Cardiac fibroblast (primary cell): Measurements from ENCODE around the gene VKORC1.

Experiments used
- DNase-seq, 2 donors: peaks; one replicate each; pipeline versions ENCODE4 v3.0.0 to v3.0.0-alpha.2; 2010; ENCODE audit warnings: low read depth in 2 of 2
- H3K4me3 ChIP-seq, 2 donors: replicated peaks in 1 of 2; 1 replicate in 1 of 2; 2 replicates in 1 of 2; pipeline ENCODE4 v1.5.1; 2011; ENCODE audit warnings: low read depth in 2 of 2, low read length in 2 of 2, mild to moderate bottlenecking in 2 of 2, moderate library complexity in 1 of 2
- TF ChIP-seq, protein P1 (sequence below): IDR thresholded peaks from one replicate; pipeline ENCODE4 v1.5.1; 2011; ENCODE audit warnings: low read depth, mild to moderate bottlenecking, low read length, inconsistent platforms

Gene VKORC1

GRCh38 chr16:31072540-31073141 is 22.0 kb downstream of the VKORC1 start:
- DNase-seq: peak; percentile 43 to 71
- TF ChIP-seq, protein P1, sequence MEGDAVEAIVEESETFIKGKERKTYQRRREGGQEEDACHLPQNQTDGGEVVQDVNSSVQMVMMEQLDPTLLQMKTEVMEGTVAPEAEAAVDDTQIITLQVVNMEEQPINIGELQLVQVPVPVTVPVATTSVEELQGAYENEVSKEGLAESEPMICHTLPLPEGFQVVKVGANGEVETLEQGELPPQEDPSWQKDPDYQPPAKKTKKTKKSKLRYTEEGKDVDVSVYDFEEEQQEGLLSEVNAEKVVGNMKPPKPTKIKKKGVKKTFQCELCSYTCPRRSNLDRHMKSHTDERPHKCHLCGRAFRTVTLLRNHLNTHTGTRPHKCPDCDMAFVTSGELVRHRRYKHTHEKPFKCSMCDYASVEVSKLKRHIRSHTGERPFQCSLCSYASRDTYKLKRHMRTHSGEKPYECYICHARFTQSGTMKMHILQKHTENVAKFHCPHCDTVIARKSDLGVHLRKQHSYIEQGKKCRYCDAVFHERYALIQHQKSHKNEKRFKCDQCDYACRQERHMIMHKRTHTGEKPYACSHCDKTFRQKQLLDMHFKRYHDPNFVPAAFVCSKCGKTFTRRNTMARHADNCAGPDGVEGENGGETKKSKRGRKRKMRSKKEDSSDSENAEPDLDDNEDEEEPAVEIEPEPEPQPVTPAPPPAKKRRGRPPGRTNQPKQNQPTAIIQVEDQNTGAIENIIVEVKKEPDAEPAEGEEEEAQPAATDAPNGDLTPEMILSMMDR: no peak
- peak overlapping the region; percentile 92 to 97 for H3K4me3 ChIP-seq

GRCh38 chr16:31071861-31072260 is 22.7 kb downstream of the VKORC1 start:
- peak overlapping the region; percentile 92 to 97 for H3K4me3 ChIP-seq
- TF ChIP-seq, protein P1: no peak
- peak; percentile 58 to 81 for DNase-seq

DNA sequence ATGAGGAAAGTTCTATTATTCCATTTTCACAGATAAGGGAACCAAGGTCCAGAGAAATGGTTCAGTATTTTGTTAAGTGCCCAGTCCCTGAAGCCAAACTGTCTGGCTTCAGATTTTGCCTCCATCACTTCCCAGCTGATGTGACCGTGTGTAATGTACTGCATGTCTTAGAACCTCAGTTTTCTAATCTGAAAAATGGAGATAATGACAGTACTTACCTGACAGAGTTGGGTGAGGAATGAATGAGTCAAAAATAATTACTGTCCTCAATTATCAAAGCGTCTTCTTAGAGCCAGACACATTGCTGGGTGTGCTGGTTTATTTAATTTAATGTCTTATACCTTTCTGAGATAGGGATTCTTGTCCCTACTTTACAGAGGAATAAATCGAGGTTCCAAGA is 27.3 kb downstream of the VKORC1 start:
- no peak for DNase-seq
- TF ChIP-seq, protein P1: no peak
- H3K4me3 ChIP-seq: no peak overlapping the region

- TF ChIP-seq, protein P1: no peak
- peak; percentile 92 to 98 for DNase-seq
- no peak overlapping the region for H3K4me3 ChIP-seq
Measured at GRCh38 chr16:31064882-31065461, 29.6 kb downstream of the VKORC1 start.

- no peak for DNase-seq
- TF ChIP-seq, protein P1: no peak
- no peak overlapping the region for H3K4me3 ChIP-seq
Measured at GRCh38 chr16:31063843-31064611, 30.6 kb downstream of the VKORC1 start.

DNA sequence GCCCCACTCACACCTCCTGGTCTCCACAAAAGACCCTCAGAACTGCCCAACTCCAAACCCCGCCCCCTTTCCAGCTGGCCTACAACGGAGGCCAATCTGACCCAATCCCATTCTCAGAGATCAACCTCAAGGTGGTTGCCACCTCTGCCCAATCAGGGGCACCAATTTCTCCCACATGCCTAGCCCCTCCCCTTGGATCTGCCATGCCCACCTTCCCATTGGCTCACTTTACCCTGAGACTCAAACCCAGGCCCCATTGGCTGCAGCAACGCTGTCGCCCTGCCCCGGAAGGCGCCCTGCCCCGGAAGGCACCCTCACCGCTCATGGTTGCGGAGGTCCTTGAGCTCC is 31.1 kb downstream of the VKORC1 start:
- DNase-seq: no peak
- TF ChIP-seq, protein P1: no peak
- H3K4me3 ChIP-seq: no peak overlapping the region
